Loucy (cell line): ENCODE results near the gene DDX23.

Source experiments
- H2AFZ ChIP-seq: fragments of 200-600 bp; sonication (generic); 2 replicates; pipeline ENCODE4 v1.6.0; 2016; ENCODE audit warnings: antibody characterized with exemption, mild to moderate bottlenecking, low read length, moderate library complexity
- H3F3A ChIP-seq: fragments of 200-600 bp; 2 replicates; pipeline ENCODE4 v1.6.0; 2016; ENCODE audit warnings: antibody characterized with exemption, low read depth, mild to moderate bottlenecking
- H3K27me3 ChIP-seq: fragments of 200-600 bp; sonication (generic); 2 replicates; pipeline ENCODE4 v1.6.1; 2014; ENCODE audit warnings: low read length, mild to moderate bottlenecking; ENCODE audit not compliant: insufficient read depth, poor library complexity, severe bottlenecking
- H3K36me3 ChIP-seq: fragments of 200-600 bp; sonication (generic); 2 replicates; pipeline ENCODE4 v1.6.1; 2016; ENCODE audit warnings: low read length; ENCODE audit not compliant: insufficient read depth
- H3K4me1 ChIP-seq: fragments of 200-600 bp; sonication (generic); 2 replicates; pipeline ENCODE4 v1.5.1; 2014; ENCODE audit warnings: low read length, mild to moderate bottlenecking; ENCODE audit not compliant: insufficient read depth, poor library complexity, severe bottlenecking
- H3K4me2 ChIP-seq: fragments of 200-600 bp; sonication (generic); 2 replicates; pipeline ENCODE4 v1.6.0; 2014; ENCODE audit warnings: antibody characterized with exemption, low read length, low read depth, mild to moderate bottlenecking; ENCODE audit not compliant: poor library complexity, severe bottlenecking
- H3K4me3 ChIP-seq: fragments of 200-600 bp; sonication (generic); 2 replicates; pipeline ENCODE4 v1.5.1; 2014; ENCODE audit warnings: low read length, mild to moderate bottlenecking, mixed read lengths; ENCODE audit not compliant: poor library complexity, severe bottlenecking
- H3K79me2 ChIP-seq: fragments of 200-600 bp; sonication (generic); 2 replicates; pipeline ENCODE4 v1.6.1; 2014; ENCODE audit warnings: low read length; ENCODE audit not compliant: insufficient read depth
- H3K9ac ChIP-seq: fragments of 200-600 bp; sonication (generic); 2 replicates; pipeline ENCODE4 v1.6.0; 2014; ENCODE audit warnings: mild to moderate bottlenecking, low read depth, low read length, moderate library complexity; ENCODE audit not compliant: poor library complexity, severe bottlenecking
- H3K9me2 ChIP-seq: fragments of 200-600 bp; sonication (generic); replicated peaks from 2 replicates; pipeline ENCODE4 v1.6.1; 2016; ENCODE audit warnings: low read depth, low read length, mixed read lengths
- H3K9me3 ChIP-seq: fragments of 200-600 bp; sonication (generic); 2 replicates; pipeline ENCODE4 v1.6.1; 2014; ENCODE audit warnings: mild to moderate bottlenecking, antibody characterized with exemption, low read length, low read depth; ENCODE audit not compliant: insufficient read depth
- H4K20me1 ChIP-seq: fragments of 200-600 bp; sonication (generic); 2 replicates; pipeline ENCODE4 v1.6.0; 2014; ENCODE audit warnings: antibody characterized with exemption, low read length, mild to moderate bottlenecking; ENCODE audit not compliant: insufficient read depth, poor library complexity, severe bottlenecking
- EZH2phosphoT487 ChIP-seq: fragments of 200-600 bp; IDR thresholded peaks from 2 replicates; pipeline ENCODE4 v1.6.1; 2018; ENCODE audit warnings: antibody characterized with exemption, mild to moderate bottlenecking, moderate library complexity, borderline replicate concordance
- TF ChIP-seq, protein P1 (sequence below): fragments of 200-600 bp; sonication (generic); conservative IDR thresholded peaks from 2 replicates; pipeline ENCODE4 v1.5.1; 2014; ENCODE audit warnings: mild to moderate bottlenecking, antibody characterized with exemption, low read length

DDX23 gene

DNA sequence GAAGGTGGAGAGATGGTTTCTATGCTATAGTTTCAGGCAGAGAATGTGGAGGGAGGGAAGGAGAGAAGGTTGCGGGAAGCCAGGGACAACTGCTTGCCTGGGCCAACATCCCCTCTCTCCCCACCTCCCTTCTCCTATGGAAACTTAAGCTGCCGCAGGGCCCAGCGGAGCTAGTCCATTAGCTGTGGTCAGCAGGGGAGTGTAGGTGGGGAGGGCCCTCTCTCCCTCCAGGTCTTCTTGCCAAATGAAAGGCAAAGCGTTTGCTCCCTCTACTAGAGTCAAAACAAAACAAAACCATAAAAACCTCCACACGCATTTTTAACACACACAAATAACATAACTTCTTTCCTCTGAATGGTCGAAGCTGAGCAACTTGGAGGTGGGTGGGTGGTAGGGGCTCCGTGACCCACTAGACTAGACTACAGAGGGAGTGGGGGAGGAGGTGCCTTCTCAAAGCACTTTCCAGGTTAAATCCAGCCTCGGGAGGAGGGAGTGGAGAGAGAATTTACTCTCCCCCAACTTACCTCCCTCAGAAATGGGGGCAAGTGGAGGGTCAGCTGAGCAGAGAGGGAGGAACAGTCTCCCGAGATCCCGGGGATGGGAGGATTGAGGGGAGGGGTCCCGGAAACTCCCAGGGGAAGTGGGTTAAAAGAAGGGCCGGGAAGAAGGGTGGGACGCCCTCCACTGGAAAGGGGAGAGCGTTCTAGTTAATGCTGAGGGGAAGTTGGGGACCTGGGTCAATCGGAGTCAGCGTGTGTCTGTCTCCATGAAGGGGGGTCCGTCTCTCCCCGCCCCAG lies 38.3 kb downstream of the DDX23 start:
- H2AFZ ChIP-seq, result no peak overlapping the region
- H3F3A ChIP-seq, result no peaks in the 10 kb centered on the region; the same call in 1 of the 2 replicates
- peaks cover 13% of the 10 kb centered on the region; the same call in 1 of the 2 replicates for H3K79me2 ChIP-seq
- no peak for TF ChIP-seq EZH2phosphoT487
- TF ChIP-seq, protein P1, sequence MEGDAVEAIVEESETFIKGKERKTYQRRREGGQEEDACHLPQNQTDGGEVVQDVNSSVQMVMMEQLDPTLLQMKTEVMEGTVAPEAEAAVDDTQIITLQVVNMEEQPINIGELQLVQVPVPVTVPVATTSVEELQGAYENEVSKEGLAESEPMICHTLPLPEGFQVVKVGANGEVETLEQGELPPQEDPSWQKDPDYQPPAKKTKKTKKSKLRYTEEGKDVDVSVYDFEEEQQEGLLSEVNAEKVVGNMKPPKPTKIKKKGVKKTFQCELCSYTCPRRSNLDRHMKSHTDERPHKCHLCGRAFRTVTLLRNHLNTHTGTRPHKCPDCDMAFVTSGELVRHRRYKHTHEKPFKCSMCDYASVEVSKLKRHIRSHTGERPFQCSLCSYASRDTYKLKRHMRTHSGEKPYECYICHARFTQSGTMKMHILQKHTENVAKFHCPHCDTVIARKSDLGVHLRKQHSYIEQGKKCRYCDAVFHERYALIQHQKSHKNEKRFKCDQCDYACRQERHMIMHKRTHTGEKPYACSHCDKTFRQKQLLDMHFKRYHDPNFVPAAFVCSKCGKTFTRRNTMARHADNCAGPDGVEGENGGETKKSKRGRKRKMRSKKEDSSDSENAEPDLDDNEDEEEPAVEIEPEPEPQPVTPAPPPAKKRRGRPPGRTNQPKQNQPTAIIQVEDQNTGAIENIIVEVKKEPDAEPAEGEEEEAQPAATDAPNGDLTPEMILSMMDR, result no peak
- no peaks in the 10 kb centered on the region for H3K27me3 ChIP-seq
- H3K4me1 ChIP-seq, result peaks cover 21% of the 10 kb centered on the region
- no peak overlapping the region for H3K4me3 ChIP-seq
- H3K36me3 ChIP-seq, result no peaks in the 10 kb centered on the region
- H3K9me3 ChIP-seq, result no peaks in the 10 kb centered on the region
- H3K9ac ChIP-seq, result no peak overlapping the region
- H3K9me2 ChIP-seq, result no peaks in the 10 kb centered on the region
- no peaks in the 10 kb centered on the region for H4K20me1 ChIP-seq
- no peak overlapping the region for H3K4me2 ChIP-seq

DNA sequence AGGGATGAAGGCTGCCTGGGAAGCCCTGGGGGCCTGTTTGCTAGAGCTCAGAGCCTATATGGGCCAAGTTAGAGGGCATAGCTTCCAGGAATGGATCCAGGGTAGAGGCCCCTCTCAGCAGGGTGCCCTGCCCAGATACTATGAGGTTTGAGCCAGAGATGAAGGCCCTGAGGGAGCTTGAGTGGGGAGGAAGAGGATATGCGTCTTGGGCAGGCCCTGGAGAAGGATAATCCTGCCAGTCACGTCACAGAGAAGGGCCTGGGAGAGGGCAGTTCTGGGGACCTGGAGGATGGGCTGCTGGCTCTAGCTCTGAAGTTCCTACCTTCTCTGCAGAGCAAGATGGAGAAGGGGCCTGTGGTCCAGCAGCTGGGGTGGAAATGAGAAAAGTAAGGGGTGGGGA lies 39.6 kb downstream of the DDX23 start:
- TF ChIP-seq EZH2phosphoT487, result no peak
- TF ChIP-seq, protein P1, result no peak
- Histone ChIP-seq H3K79me2 (peaks cover 13% of the 10 kb centered on the region; the same call in 1 of the 2 replicates), H3K27me3 (no peaks in the 10 kb centered on the region), H3K9ac (no peak overlapping the region), H4K20me1 (no peaks in the 10 kb centered on the region), H3F3A (no peaks in the 10 kb centered on the region; the same call in 1 of the 2 replicates), H2AFZ (no peak overlapping the region), H3K4me3 (no peak overlapping the region), H3K4me2 (no peak overlapping the region), H3K9me3 (no peaks in the 10 kb centered on the region), H3K36me3 (no peaks in the 10 kb centered on the region), H3K4me1 (peaks cover 17% of the 10 kb centered on the region), H3K9me2 (no peaks in the 10 kb centered on the region)

DNA sequence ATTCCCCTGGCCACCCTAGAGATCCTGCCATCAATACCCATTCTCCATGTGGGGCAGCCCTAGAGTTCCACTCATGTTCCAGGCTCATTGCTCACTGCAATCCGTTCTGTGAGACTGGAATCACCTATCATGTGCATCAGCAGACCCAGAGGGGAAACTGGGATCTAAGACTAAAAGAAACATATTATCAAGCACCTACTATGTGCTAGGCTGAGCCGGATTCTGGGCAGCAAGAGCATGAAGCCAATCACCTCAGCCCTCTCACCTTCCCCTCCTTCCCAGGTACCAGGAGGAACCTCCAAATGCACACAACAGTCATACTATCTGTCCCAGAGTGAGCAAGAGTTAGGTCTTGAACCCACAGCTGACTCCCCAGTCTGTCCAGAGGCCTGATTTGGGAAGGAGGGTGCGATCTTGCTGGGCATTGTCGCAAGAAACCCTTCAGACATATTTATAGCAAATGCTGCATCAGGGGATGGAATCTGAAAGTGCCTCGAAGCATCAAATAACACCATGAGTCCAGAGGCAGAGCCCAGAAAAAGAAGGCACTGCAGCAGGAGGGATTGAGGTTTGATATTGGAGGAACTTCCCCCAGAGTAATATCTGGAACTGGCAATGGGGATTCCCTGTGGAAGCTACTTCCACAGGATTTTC lies 40.4 kb downstream of the DDX23 start:
- H3K27me3 ChIP-seq, result no peaks in the 10 kb centered on the region
- no peak overlapping the region for H3K4me2 ChIP-seq
- TF ChIP-seq, protein P1, result no peak
- no peak for TF ChIP-seq EZH2phosphoT487
- no peaks in the 10 kb centered on the region for H3K9me2 ChIP-seq
- H3K9ac ChIP-seq, result no peak overlapping the region
- H4K20me1 ChIP-seq, result no peaks in the 10 kb centered on the region
- no peaks in the 10 kb centered on the region; the same call in 1 of the 2 replicates for H3F3A ChIP-seq
- no peaks in the 10 kb centered on the region for H3K9me3 ChIP-seq
- H3K79me2 ChIP-seq, result peaks cover 8% of the 10 kb centered on the region; the same call in 1 of the 2 replicates
- peaks cover 8% of the 10 kb centered on the region for H3K4me1 ChIP-seq
- no peak overlapping the region for H2AFZ ChIP-seq
- no peak overlapping the region for H3K4me3 ChIP-seq
- H3K36me3 ChIP-seq, result no peaks in the 10 kb centered on the region
